A549 (cell line): ENCODE results near the gene GRID1.

ENCODE experiments used
- CHD2 ChIP-seq: fragments of 150-350 bp; IDR thresholded peaks from 2 replicates; pipeline ENCODE4 v1.6.1; 2014; ENCODE audit warnings: low read length; ENCODE audit not compliant: partially characterized antibody
- CTCF ChIP-seq: fragments of >200 bp; sonication (Bioruptor Twin); formaldehyde crosslinking; IDR thresholded peaks from 3 replicates; pipeline ENCODE4 v1.5.1; 2016
- EP300 ChIP-seq, 2 experiments: fragments of >200 bp; sonication (Bioruptor Twin); formaldehyde crosslinking; IDR thresholded peaks; 2 replicates in 1 of 2; 3 replicates in 1 of 2; pipeline ENCODE4 v1.6.1; 2016 to 2017
- ESRRA ChIP-seq: fragments of 150-350 bp; IDR thresholded peaks from 2 replicates; pipeline ENCODE4 v1.6.1; 2014; ENCODE audit warnings: mild to moderate bottlenecking, low read length, borderline replicate concordance
- HES2 ChIP-seq: fragments of >200 bp; sonication (Bioruptor Twin); formaldehyde crosslinking; IDR thresholded peaks from 2 replicates; pipeline ENCODE4 v1.6.1; 2016
- MYC ChIP-seq: IDR thresholded peaks from 2 replicates; pipeline ENCODE4 v1.6.1; 2012; ENCODE audit warnings: mild to moderate bottlenecking, inconsistent platforms, low read length, improper control_type of control experiment, borderline replicate concordance
- POLR2A ChIP-seq: IDR thresholded peaks from 2 replicates; pipeline ENCODE4 v1.6.1; 2012; ENCODE audit warnings: mild to moderate bottlenecking, low read length
- RAD21 ChIP-seq, 2 experiments: fragments of >200 bp in 1 of 2; sonication (Bioruptor Twin) in 1 of 2; formaldehyde crosslinking in 1 of 2; IDR thresholded peaks in 1 of 2; conservative IDR thresholded peaks in 1 of 2; 2 replicates in 1 of 2; 3 replicates in 1 of 2; pipeline ENCODE4 v1.6.1; 2012 to 2018; ENCODE audit warnings: inconsistent platforms in 1 of 2
- USF2 ChIP-seq: fragments of 450-650 bp; IDR thresholded peaks from 2 replicates; pipeline ENCODE4 v1.6.1; 2014; ENCODE audit warnings: antibody characterized with exemption
- ZFP36 ChIP-seq: fragments of 450-650 bp; IDR thresholded peaks from 2 replicates; pipeline ENCODE4 v1.6.1; 2014; ENCODE audit warnings: borderline replicate concordance; ENCODE audit not compliant: partially characterized antibody
- TF ChIP-seq, protein P1 (sequence below): fragments of 200-600 bp; sonication (generic); IDR thresholded peaks from 2 replicates; pipeline ENCODE4 v1.6.1; 2016; ENCODE audit warnings: antibody characterized with exemption, mild to moderate bottlenecking, moderate library complexity
- TF ChIP-seq, protein P2 (sequence below): fragments of >200 bp; sonication (Bioruptor Twin); formaldehyde crosslinking; IDR thresholded peaks from 3 replicates; pipeline ENCODE4 v1.6.1; 2016
- TF ChIP-seq, protein P3 (sequence below): IDR thresholded peaks from 2 replicates; pipeline ENCODE4 v1.6.1; 2012

- TF ChIP-seq, protein P1, sequence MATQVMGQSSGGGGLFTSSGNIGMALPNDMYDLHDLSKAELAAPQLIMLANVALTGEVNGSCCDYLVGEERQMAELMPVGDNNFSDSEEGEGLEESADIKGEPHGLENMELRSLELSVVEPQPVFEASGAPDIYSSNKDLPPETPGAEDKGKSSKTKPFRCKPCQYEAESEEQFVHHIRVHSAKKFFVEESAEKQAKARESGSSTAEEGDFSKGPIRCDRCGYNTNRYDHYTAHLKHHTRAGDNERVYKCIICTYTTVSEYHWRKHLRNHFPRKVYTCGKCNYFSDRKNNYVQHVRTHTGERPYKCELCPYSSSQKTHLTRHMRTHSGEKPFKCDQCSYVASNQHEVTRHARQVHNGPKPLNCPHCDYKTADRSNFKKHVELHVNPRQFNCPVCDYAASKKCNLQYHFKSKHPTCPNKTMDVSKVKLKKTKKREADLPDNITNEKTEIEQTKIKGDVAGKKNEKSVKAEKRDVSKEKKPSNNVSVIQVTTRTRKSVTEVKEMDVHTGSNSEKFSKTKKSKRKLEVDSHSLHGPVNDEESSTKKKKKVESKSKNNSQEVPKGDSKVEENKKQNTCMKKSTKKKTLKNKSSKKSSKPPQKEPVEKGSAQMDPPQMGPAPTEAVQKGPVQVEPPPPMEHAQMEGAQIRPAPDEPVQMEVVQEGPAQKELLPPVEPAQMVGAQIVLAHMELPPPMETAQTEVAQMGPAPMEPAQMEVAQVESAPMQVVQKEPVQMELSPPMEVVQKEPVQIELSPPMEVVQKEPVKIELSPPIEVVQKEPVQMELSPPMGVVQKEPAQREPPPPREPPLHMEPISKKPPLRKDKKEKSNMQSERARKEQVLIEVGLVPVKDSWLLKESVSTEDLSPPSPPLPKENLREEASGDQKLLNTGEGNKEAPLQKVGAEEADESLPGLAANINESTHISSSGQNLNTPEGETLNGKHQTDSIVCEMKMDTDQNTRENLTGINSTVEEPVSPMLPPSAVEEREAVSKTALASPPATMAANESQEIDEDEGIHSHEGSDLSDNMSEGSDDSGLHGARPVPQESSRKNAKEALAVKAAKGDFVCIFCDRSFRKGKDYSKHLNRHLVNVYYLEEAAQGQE = no peak
- TF ChIP-seq ZFP36 (no peak), CHD2 (no peak), RAD21 (conservative IDR thresholded peaks at IDR 0.05 in 1 of 2, IDR thresholded peaks at IDR 0.05 in 1 of 2) (no peak), MYC (no peak), EP300 (IDR thresholded peaks at IDR 0.05) (no peak), CTCF (no peak), POLR2A (no peak), ESRRA (no peak), HES2 (no peak), USF2 (no peak)
- TF ChIP-seq, protein P2, sequence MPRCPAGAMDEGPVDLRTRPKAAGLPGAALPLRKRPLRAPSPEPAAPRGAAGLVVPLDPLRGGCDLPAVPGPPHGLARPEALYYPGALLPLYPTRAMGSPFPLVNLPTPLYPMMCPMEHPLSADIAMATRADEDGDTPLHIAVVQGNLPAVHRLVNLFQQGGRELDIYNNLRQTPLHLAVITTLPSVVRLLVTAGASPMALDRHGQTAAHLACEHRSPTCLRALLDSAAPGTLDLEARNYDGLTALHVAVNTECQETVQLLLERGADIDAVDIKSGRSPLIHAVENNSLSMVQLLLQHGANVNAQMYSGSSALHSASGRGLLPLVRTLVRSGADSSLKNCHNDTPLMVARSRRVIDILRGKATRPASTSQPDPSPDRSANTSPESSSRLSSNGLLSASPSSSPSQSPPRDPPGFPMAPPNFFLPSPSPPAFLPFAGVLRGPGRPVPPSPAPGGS = no peak
- TF ChIP-seq, protein P3, sequence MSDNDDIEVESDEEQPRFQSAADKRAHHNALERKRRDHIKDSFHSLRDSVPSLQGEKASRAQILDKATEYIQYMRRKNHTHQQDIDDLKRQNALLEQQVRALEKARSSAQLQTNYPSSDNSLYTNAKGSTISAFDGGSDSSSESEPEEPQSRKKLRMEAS = no peak
Observed at GRCh38 chr10:85659331-85659730, 707.3 kb downstream of the GRID1 start.
